ENCODE results near the gene AUTS2. TPM values are rescaled to one million over a fixed set of nuclear protein-coding genes. Genes with fewer than 3 reads are reported as not detected.

AUTS2 gene
- total and polyA plus RNA-seq, 10 of the 15 experiments (the other 5 are each of a cell fraction or from before 2014, with no cell fraction given), result 6.4 to 55.6 (median 21.6) TPM

- FAIRE-seq (no peak), ATAC-seq (no peak), DNase-seq (ENCODE audit: low read depth, low spot score) (no peak)
- ChIA-PET RAD21 (ENCODE audit: unreplicated experiment) (interaction anchor here (1.3 to 1.4 kb wide), 2 partner anchors 44 to 52 kb away, joined by 3 to 4 read pairs; no protein-coding TSS in a partner anchor), POLR2A (interaction anchor here (1.0 kb wide), 1 partner anchor 24 kb away, joined by 3 read pairs; no protein-coding TSS in a partner anchor), CTCF (interaction anchor here (1.7 kb wide), 1 partner anchor 43 kb away, joined by 5 read pairs; no protein-coding TSS in a partner anchor), SMC1A (ENCODE audit: uncharacterized antibody, unreplicated experiment) (interaction anchor here (1.2 to 1.9 kb wide), 4 partner anchors 14 to 130 kb away, joined by 3 to 6 read pairs (median 5); no protein-coding TSS in a partner anchor)
- Histone ChIP-seq H3K4me3 (no peak overlapping the region), H3K27me3 (replicated peaks in 1 of 2; ENCODE audit: control insufficient read depth in 2 of 2, insufficient read depth in 2 of 2, low read length in 1 of 2) (no peaks in the 10 kb centered on the region), H3K27ac (ENCODE audit: control insufficient read depth, insufficient read depth) (no peak overlapping the region), H2AFZ (ENCODE audit: control insufficient read depth, low read depth, low read length) (no peak overlapping the region), H3K9ac (ENCODE audit: control insufficient read depth, insufficient read depth, low read length) (no peak overlapping the region), H3K36me3 (ENCODE audit: control insufficient read depth in 2 of 2, insufficient read depth in 2 of 2, low read length in 1 of 2) (no peaks in the 10 kb centered on the region), H3K9me3 (replicated peaks; ENCODE audit: control insufficient read depth, insufficient read depth, low read length) (no peaks in the 10 kb centered on the region), H4K20me1 (ENCODE audit: control insufficient read depth, insufficient read depth) (no peaks in the 10 kb centered on the region), H3K79me2 (ENCODE audit: control insufficient read depth, insufficient read depth, low read length) (peaks cover 2% of the 10 kb centered on the region; the same call in 1 of the 2 replicates), H3K4me1 (ENCODE audit: control insufficient read depth, insufficient read depth, low read length) (no peaks in the 10 kb centered on the region; the same call in 1 of the 2 replicates), H3K4me2 (ENCODE audit: control insufficient read depth, insufficient read depth) (no peak overlapping the region)
- no TSS peak for BruUV-seq (replicated peaks)
- intact Hi-C loops (cut with micrococcal nuclease; ENCODE audit: unreplicated experiment) (no loop called here), in situ Hi-C loops (cut with MboI) (no loop called here)
- 67% methylated on average over 4 of the region's 4 CpGs for WGBS (ENCODE audit: insufficient coverage, insufficient replicate concordance, low lambda C conversion rate, missing lambda C conversion rate)
- no peak for TF ChIP-seq NR2C1 (IDR thresholded peaks at IDR 0.05)
- no peak for TF ChIP-seq SKIL (IDR thresholded peaks at IDR 0.05; ENCODE audit: low read depth, poor library complexity, severe bottlenecking)
- no peak for TF ChIP-seq POLR2AphosphoS2 (IDR thresholded peaks at IDR 0.05; ENCODE audit: low read depth, low read length)
- no peak for TF ChIP-seq REST (IDR thresholded peaks at IDR 0.05; ENCODE audit: low read depth, low read length)
- no peak for TF ChIP-seq ZZZ3 (IDR thresholded peaks at IDR 0.05; ENCODE audit: control insufficient read depth, insufficient read length, low read depth)
- TF ChIP-seq EGR1 (IDR thresholded peaks at IDR 0.05; ENCODE audit: borderline replicate concordance in 1 of 2, low read depth in 2 of 2, low read length in 2 of 2), result no peak
- TF ChIP-seq TARDBP (IDR thresholded peaks at IDR 0.05; ENCODE audit: borderline replicate concordance), result no peak
- no peak for TF ChIP-seq MEF2A (IDR thresholded peaks at IDR 0.05; ENCODE audit: insufficient read depth, low read depth, low read length)
- TF ChIP-seq RUNX3 (IDR thresholded peaks at IDR 0.05; ENCODE audit: low read length), result no peak
- no peak for TF ChIP-seq ZNF622 (IDR thresholded peaks at IDR 0.05)
- no peak for TF ChIP-seq RELB (IDR thresholded peaks at IDR 0.05; ENCODE audit: low read depth)
- no peak for TF ChIP-seq ATF3 (IDR thresholded peaks at IDR 0.05; ENCODE audit: borderline replicate concordance, extremely low read depth, low read depth, low read length)
- no peak for TF ChIP-seq BMI1 (IDR thresholded peaks at IDR 0.05; ENCODE audit: borderline replicate concordance)
- no peak for TF ChIP-seq SMAD1 (IDR thresholded peaks at IDR 0.05; ENCODE audit: low read depth, partially characterized antibody)
- TF ChIP-seq GABPA (IDR thresholded peaks at IDR 0.05; ENCODE audit: low read depth), result no peak
- TF ChIP-seq RBBP5 (conservative IDR thresholded peaks at IDR 0.05), result no peak
- TF ChIP-seq YBX1 (IDR thresholded peaks at IDR 0.05), result no peak
Measured at GRCh38 chr7:69643265-69643664, 45.0 kb downstream of the AUTS2 start.

Data from GM12878 (cell line).